ENCODE measurements around the gene MYH10. TPM values are rescaled to one million over a fixed set of nuclear protein-coding genes. Genes with fewer than 3 reads are reported as not detected.

Gene MYH10
- total RNA-seq, 1 donor from 2014 or later, result 104 TPM

GRCh38 chr17:8609910-8610309 is 20.6 kb downstream of the MYH10 start:
- no peak for DNase-seq (ENCODE audit: low spot score)

DNA sequence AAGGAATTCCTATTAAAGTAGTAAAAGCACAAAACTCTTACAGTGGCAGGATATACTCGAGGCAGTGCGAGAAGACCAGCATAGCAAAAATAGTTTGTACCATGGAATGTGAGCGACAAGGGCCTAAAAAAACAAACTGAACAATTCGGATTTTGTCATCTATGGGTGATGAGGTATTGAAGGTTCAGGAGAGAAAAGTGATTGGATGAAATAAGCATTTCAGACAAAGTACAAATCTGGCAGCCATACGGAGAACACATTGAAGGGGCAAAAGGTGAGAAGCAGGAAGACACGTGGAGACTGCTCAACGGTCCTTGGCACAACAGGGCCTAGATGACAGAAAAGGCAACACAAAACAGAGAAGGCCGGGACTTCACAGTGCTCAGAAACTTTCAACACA is 22.5 kb downstream of the MYH10 start:
- no peak for DNase-seq (ENCODE audit: low spot score)

GRCh38 chr17:8606401-8606800 is 24.1 kb downstream of the MYH10 start:
- no peak for DNase-seq (ENCODE audit: low spot score)

- no peak for DNase-seq (ENCODE audit: low spot score)
These were observed 27.8 kb downstream of the MYH10 start for GRCh38 chr17:8602679-8603078.

GRCh38 chr17:8599351-8600011 is 31.0 kb downstream of the MYH10 start:
- DNase-seq (ENCODE audit: low spot score), result no peak

GRCh38 chr17:8598913-8599312 is 31.6 kb downstream of the MYH10 start:
- no peak for DNase-seq (ENCODE audit: low spot score)

GRCh38 chr17:8593830-8594229 is 36.7 kb downstream of the MYH10 start:
- DNase-seq (ENCODE audit: low spot score), result no peak

- DNase-seq (ENCODE audit: low spot score), result no peak
These were observed 37.2 kb downstream of the MYH10 start for GRCh38 chr17:8593276-8593675.

GRCh38 chr17:8588877-8589554 is 41.5 kb downstream of the MYH10 start:
- DNase-seq (ENCODE audit: low spot score), result no peak

GRCh38 chr17:8586766-8587165 is 43.8 kb downstream of the MYH10 start:
- no peak for DNase-seq (ENCODE audit: low spot score)

DNA sequence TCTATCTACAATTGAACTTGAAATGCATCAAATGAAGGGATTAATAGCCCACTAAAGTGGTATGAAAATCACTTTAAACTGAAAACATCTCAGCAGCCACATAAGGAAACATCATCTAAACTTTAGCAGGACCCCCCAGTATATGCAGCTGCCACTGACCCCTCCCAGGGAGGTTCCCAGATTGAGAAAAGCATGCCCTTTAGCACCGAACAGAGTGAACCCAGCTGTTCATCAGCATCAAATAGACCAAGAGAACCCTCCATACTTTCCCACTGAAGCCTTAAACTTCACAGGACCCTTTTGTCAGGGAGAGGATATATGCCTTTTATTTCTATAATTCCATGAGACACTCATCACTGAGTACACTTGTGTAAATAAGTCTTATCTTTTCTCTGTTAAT is 44.6 kb downstream of the MYH10 start:
- no peak for DNase-seq (ENCODE audit: low spot score)

DNA sequence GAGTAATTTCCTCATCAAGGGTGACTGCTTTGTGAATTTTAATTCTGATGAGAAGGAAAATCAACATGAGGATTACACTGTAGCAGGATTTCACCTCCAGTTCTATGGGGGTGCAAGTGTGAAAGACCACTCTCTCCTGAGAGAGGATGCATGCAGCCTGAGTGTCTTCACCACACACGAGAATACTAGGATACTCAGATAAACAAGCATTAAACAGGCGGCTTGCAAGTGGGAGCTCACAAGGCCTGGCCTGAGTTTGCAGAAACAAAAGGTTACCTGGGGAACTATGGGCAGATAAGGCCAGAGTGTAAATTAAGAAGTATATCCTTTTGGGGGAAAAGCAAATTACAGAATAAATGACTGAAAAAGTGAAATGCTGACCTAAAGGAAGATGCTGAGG is 46.6 kb downstream of the MYH10 start:
- DNase-seq (ENCODE audit: low spot score), result no peak

DNA sequence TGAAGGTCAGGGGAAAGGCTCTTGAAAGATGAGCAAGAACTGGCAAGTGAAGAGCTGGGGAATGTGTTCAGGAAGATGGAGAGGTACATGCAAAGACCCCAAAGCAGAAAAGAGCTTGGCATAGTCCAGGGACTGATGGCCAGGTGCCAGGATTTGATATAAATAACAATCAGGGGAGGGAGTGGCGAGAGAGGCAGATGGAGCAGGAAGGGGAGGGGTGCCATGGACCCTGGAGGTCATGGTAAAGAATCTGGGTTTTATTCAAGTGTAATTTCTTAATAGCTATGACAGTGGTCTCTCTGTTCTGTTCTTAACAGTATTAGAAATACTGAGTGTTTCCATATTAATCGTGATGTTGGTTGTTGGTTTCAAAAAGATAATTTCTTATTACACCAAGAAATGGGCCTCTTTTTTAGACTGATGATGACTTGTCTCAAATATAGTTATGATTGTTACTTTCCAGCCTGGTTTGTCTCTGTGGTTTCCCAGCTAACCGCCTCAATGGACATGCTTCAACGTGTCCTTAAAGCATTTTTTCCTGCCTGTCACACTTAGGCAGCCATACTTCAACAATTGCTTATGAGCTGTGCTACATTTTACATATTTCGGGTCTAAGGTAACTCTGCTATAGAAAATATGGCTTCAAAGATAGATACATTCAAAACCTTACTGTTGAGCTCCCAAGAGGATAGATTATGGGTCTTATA is 49.4 kb downstream of the MYH10 start:
- no peak for DNase-seq (ENCODE audit: low spot score)

GRCh38 chr17:8577868-8578267 is 52.7 kb downstream of the MYH10 start:
- no peak for DNase-seq (ENCODE audit: low spot score)

GRCh38 chr17:8576559-8577294 is 53.8 kb downstream of the MYH10 start:
- no peak for DNase-seq (ENCODE audit: low spot score)

DNA sequence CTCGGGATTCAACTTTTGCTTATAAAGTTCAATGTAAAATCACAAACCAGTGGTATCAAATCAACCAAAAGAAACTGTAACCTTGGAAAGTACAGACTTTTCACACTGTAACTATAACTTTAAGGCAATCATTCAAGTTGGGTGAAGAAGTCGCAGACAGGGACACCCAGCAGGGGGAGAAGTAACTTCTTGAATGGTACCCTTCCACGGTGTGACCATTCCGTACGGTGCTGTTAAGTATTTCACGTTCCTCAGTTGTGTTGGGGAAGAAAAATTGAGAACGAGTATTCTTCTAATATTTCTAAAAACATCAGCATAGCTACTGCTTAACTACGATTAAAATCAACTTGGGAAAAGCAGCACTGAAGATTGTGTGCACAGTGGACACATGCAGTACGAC is 55.8 kb downstream of the MYH10 start:
- no peak for DNase-seq (ENCODE audit: low spot score)

DNA sequence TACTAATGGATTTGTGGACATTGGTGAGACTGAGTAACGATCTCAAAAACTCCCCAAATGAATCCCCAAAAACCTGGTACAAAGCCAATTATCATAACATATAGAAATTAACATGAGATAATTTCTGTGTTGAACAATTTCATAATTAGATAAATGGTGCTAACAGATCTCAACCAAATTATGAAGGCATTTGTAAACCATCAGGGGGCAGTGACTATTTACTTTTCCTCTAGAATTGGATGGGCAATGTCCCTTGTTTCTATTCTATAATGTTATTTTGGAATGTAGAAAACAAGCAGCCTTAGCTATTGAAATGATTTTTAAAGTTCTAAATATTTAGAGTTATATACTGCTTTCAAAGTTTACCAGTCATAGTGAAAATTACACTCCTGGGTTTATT is 57.8 kb downstream of the MYH10 start:
- DNase-seq (ENCODE audit: low spot score), result no peak

- no peak for DNase-seq (ENCODE audit: low spot score)
These were observed 66.4 kb downstream of the MYH10 start for GRCh38 chr17:8563981-8564602.

- DNase-seq (ENCODE audit: low spot score), result no peak
These were observed 67.3 kb downstream of the MYH10 start for GRCh38 chr17:8563024-8563776.

GRCh38 chr17:8558144-8558543 is 72.4 kb downstream of the MYH10 start:
- no peak for DNase-seq (ENCODE audit: low spot score)

DNA sequence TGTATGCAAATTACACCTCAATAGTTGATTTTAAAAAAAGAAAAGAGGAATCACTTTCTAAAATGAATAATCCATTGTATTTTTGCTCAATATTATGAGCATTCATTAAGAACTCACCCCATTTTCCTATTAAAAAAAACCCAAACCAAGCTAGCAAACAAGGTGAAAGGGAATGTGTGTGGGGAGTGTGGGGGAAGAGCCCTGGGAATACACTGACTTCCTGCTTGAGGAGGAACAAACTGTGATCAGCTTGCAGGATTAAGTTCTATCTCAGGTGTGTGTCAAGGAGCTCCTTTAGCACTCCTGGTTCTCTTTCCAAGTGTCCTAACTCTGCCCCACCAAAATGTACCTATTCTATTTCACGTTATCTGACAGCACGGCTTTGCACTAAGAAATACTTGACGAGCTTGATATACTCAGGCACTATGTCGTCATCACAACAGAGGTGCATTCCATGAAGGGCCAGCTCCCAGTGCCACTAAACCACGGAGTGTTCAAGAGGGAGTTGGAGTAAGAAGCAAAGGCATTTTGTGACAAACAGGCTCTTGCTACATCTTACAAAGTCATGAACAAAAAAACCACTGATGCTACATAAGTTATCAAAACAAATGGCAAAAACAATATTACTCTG is 73.2 kb downstream of the MYH10 start:
- DNase-seq (ENCODE audit: low spot score), result no peak

All from mucosa of gallbladder (tissue), 1 donor.